HG03175 (cell line): ENCODE results near the gene MYH9.

Source experiments
- ATAC-seq: cut with Tn5 transposase; IDR thresholded peaks from one replicate; pipeline ENCODE4 v1.9.1; 2021; ENCODE audit warnings: mild to moderate bottlenecking, moderate library complexity; ENCODE audit not compliant: unreplicated experiment

Gene MYH9

GRCh38 chr22:36351921-36352802, 35.6 kb downstream of the MYH9 start:
- ATAC-seq = no peak

GRCh38 chr22:36350751-36351594, 36.8 kb downstream of the MYH9 start:
- ATAC-seq = no peak

- no peak for ATAC-seq
These were observed 38.0 kb downstream of the MYH9 start for GRCh38 chr22:36349726-36350125.

GRCh38 chr22:36348760-36349159, 39.0 kb downstream of the MYH9 start:
- ATAC-seq = no peak

GRCh38 chr22:36347094-36347493, 40.7 kb downstream of the MYH9 start:
- ATAC-seq = no peak

GRCh38 chr22:36344106-36344827, 43.5 kb downstream of the MYH9 start:
- ATAC-seq = no peak

GRCh38 chr22:36343720-36344105, 44.1 kb downstream of the MYH9 start:
- ATAC-seq = no peak

- no peak for ATAC-seq
These were observed 44.6 kb downstream of the MYH9 start for GRCh38 chr22:36343070-36343719.

- ATAC-seq = no peak
These were observed 46.1 kb downstream of the MYH9 start for GRCh38 chr22:36341640-36342041.

- no peak for ATAC-seq
These were observed 47.1 kb downstream of the MYH9 start for GRCh38 chr22:36340621-36341020.

- ATAC-seq = no peak
These were observed 48.3 kb downstream of the MYH9 start for GRCh38 chr22:36339171-36340065.

- no peak for ATAC-seq
These were observed 50.2 kb downstream of the MYH9 start for GRCh38 chr22:36337365-36338130.

- no peak for ATAC-seq
These were observed 51.3 kb downstream of the MYH9 start for GRCh38 chr22:36336246-36337182.

GRCh38 chr22:36335621-36336020, 52.1 kb downstream of the MYH9 start:
- no peak for ATAC-seq

GRCh38 chr22:36334821-36335603, 52.8 kb downstream of the MYH9 start:
- ATAC-seq = no peak

GRCh38 chr22:36334081-36334820, 53.5 kb downstream of the MYH9 start:
- no peak for ATAC-seq
